ENCODE measurements around the gene RHEBL1.

The RHEBL1 gene

GRCh38 chr12:49019443-49020324 lies 50.1 kb downstream of the RHEBL1 start (continued):
- TF ChIP-seq REST (tag by site-specific recombination; IDR thresholded peaks at IDR 0.05) (no peak), ZNF24 (tag by site-specific recombination; IDR thresholded peaks at IDR 0.05) (no peak), ZBTB20 (tag by site-specific recombination; IDR thresholded peaks at IDR 0.05) (peak; percentile 13; the same call in 1 of the 2 replicates), YY1 (tag by site-specific recombination; IDR thresholded peaks at IDR 0.05) (no peak), ZNF830 (tag by site-specific recombination; IDR thresholded peaks at IDR 0.05; ENCODE audit: low read depth) (no peak), ZBTB21 (tag by site-specific recombination; IDR thresholded peaks at IDR 0.05) (no peak), ZNF580 (tag by site-specific recombination; IDR thresholded peaks at IDR 0.05) (no peak), ZNF23 (tag by site-specific recombination; IDR thresholded peaks at IDR 0.05; ENCODE audit: borderline replicate concordance) (no peak), ZNF426 (tag by site-specific recombination; IDR thresholded peaks at IDR 0.05) (no peak), ZNF202 (tag by site-specific recombination; IDR thresholded peaks at IDR 0.05; ENCODE audit: borderline replicate concordance) (no peak), ZNF155 (tag by site-specific recombination; IDR thresholded peaks at IDR 0.05) (no peak)

GRCh38 chr12:49019120-49019430 lies 50.7 kb downstream of the RHEBL1 start:
- ChIA-PET CTCF (interaction anchor here (0.8 to 2.6 kb wide), 4 partner anchors 19 to 25 kb away, joined by 3 to 12 read pairs (median 8); no protein-coding TSS in a partner anchor), POLR2A (interaction anchor here (0.6 to 1.2 kb wide), 4 partner anchors 18 to 100 kb away, joined by 3 to 5 read pairs (median 4); no protein-coding TSS in a partner anchor)
- peak overlapping the region; percentile 84 for H3K27ac ChIP-seq (ENCODE audit: extremely low read depth, low read depth, low read length)
- peak overlapping the region; percentile 95 for H3K4me3 ChIP-seq (ENCODE audit: low read depth, low read length)
- no peak for TF ChIP-seq ZNF670 (tag by site-specific recombination; IDR thresholded peaks at IDR 0.05; ENCODE audit: low read depth)
- TF ChIP-seq ZBTB21 (tag by site-specific recombination; IDR thresholded peaks at IDR 0.05), result no peak
- TF ChIP-seq ZBTB1 (tag by site-specific recombination; IDR thresholded peaks at IDR 0.05), result no peak
- TF ChIP-seq ZNF529 (tag by site-specific recombination; IDR thresholded peaks at IDR 0.05; ENCODE audit: insufficient replicate concordance), result no peak
- TF ChIP-seq KLF1 (tag by site-specific recombination; IDR thresholded peaks at IDR 0.05), result no peak
- no peak for TF ChIP-seq ZNF747 (tag by site-specific recombination; IDR thresholded peaks at IDR 0.05)
- no peak for TF ChIP-seq ZNF654 (tag by site-specific recombination; IDR thresholded peaks at IDR 0.05; ENCODE audit: low read depth)
- TF ChIP-seq ZNF26 (tag by site-specific recombination; IDR thresholded peaks at IDR 0.05), result no peak
- no peak for TF ChIP-seq TSHZ1 (tag by site-specific recombination; IDR thresholded peaks at IDR 0.05; ENCODE audit: borderline replicate concordance)
- no peak for TF ChIP-seq ZNF394 (tag by site-specific recombination; IDR thresholded peaks at IDR 0.05; ENCODE audit: borderline replicate concordance)
- no peak for TF ChIP-seq EGR2 (tag by site-specific recombination; IDR thresholded peaks at IDR 0.05; ENCODE audit: low read depth)
- TF ChIP-seq TCF7L2 (IDR thresholded peaks at IDR 0.05; ENCODE audit: borderline replicate concordance, low read depth, low read length), result no peak
- no peak for TF ChIP-seq SCRT2 (tag by site-specific recombination; IDR thresholded peaks at IDR 0.05)
- no peak for TF ChIP-seq ZNF585B (tag by site-specific recombination; IDR thresholded peaks at IDR 0.05)
- no peak for TF ChIP-seq SP7 (tag by site-specific recombination; IDR thresholded peaks at IDR 0.05)
- TF ChIP-seq ZFP69B (tag by site-specific recombination; IDR thresholded peaks at IDR 0.05), result no peak
- peaks cover 8 to 33% of the 10 kb centered on the region in 2 experiments; a peak in 2 of 3 replicates for H3K36me3 ChIP-seq (ENCODE audit: control insufficient read depth in 2 of 2, insufficient read depth in 1 of 2, low read length in 2 of 2)
- H3K9me3 ChIP-seq (ENCODE audit: control insufficient read depth, insufficient read depth, low read depth, low read length), result no peaks in the 10 kb centered on the region
- no peaks in the 10 kb centered on the region; the same call in 1 of the 2 replicates for H3K4me1 ChIP-seq (ENCODE audit: control insufficient read depth, insufficient read depth, low read length)
